Stimulated activated CD8-positive, alpha-beta memory T cell treated with anti-CD3 and anti-CD28 coated beads, Interleukin-4, amount 100 ng/mL, for 48 hours (primary cell): ENCODE results near the gene SEMA3G.
A peak's percentile ranks its signal among the peaks of the same experiment; 100 is the strongest.

Experiments used
- DNase-seq: peaks from one replicate; pipeline ENCODE4 v3.0.0-alpha.2; 2020

SEMA3G gene

DNA sequence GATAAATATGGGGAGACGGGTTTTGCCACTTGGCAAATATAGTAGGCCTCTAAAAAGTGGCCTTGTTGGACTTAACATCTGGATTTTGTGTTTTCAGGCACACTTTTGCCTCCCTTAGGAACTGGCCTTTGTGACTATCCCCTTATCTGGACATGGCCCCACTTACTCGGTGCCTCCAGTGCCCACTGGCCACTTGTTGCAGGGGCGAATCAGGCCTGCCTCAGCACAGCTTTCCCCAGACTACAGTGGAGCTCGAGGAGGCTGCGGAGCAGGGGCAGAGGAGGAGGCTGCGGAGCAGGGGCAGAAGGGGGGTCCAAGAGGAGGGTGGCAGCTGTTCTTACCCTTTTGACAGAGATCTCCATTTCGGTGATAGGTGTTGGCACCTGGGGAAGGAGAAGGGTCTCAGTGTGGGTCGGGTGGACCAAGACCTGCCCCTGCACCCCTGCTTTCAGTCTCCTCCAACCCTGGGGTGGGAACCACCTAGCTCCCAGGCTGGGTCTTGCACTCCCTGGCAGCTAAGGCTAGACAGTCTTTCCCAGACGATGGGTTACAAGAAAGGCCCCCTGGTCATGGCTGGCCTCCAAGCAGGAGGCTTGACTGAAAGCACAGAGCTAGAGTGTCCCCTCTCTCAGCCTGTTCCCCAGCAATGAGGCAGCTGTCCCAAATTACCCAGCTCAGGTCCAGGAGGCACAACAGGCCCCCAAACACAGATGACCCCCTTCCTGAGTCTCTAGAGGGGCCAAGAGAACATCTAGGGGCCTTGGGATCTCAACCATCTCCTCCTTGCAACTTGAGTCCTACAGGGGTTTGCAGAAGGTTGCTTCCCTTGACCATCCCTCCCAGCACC is 6.1 kb downstream of the SEMA3G start:
- no peak for DNase-seq

DNA sequence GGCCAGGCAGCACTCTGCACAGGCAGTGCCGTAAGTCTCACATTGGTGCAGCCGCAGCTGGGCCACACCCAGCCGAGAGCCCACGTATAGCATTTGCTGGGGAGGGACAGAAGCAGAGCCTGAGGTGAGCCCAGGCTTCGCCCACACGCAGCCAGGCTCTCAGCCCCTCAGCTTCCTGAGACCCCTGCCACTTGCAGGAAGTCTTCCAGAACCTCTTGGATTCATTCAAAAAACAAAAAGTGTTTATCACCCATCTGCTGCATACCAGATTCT is 6.9 kb downstream of the SEMA3G start:
- DNase-seq: no peak

DNA sequence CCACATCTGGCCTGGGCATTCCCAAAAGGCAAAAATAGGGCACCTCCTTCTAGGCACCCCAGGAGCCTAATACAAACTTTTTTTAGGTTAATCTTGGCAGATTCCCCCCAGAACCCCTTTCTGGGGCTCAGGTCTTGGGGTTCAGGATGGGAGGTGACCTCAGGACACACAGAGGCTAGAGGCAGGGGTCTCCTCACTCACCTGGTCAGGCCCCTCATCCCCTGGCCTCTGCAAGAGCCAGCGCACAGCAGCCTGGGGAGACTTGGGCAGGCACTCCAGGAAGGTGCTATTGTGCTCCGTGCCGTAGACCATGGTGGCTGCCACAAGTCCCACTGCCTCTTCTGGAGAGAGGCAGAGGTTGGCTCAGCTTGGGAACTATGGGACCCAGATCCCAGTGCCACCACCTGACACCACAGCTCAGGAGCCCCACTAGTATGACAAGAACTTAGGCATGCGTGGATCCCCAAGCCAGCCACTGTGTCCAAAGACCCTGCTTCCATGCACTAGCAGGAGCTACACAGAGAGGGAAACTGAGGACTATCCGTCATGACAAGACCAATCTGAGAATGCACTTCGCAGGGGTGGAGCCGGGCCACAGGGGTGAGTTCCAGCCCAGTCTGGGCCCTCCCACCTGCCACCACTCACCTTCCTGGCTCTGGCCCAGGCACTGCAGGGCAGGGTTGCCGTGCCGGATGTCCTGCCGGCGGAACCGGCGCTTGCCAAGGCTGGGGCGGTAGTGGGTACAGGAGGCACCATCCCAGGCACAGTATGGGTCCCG is 7.4 kb downstream of the SEMA3G start:
- no peak for DNase-seq

DNA sequence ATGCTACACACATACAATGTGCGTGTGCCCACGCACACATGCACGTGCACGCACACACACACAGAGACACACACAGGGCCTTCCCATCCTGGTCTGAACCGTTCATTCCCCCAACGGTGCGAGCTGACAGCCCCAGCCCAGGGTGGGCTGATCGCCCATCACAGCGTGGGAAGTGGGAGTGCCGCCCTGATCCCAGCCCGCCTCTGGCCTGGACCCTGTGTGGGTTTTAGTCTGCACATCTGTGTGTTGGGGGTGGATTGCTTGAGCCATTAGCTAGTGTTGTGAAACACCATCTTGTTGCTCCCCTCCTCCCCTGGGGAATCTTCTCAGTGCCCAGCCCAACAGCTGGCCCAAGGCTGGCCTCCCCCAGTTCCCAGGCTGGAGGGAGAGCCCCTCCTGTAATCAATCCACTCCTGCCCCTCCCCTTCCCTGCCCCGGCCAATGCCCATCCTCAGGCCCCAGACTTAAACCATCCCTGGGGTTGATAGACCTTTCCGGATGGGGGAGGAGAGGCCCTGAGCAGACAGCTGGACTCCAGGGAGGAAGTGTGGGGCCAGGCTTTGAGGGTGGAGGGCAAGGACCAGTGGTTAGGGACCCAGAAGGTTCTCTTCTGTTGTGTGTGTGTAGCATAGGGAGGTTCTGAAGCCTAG is 8.3 kb downstream of the SEMA3G start:
- DNase-seq: no peak

DNA sequence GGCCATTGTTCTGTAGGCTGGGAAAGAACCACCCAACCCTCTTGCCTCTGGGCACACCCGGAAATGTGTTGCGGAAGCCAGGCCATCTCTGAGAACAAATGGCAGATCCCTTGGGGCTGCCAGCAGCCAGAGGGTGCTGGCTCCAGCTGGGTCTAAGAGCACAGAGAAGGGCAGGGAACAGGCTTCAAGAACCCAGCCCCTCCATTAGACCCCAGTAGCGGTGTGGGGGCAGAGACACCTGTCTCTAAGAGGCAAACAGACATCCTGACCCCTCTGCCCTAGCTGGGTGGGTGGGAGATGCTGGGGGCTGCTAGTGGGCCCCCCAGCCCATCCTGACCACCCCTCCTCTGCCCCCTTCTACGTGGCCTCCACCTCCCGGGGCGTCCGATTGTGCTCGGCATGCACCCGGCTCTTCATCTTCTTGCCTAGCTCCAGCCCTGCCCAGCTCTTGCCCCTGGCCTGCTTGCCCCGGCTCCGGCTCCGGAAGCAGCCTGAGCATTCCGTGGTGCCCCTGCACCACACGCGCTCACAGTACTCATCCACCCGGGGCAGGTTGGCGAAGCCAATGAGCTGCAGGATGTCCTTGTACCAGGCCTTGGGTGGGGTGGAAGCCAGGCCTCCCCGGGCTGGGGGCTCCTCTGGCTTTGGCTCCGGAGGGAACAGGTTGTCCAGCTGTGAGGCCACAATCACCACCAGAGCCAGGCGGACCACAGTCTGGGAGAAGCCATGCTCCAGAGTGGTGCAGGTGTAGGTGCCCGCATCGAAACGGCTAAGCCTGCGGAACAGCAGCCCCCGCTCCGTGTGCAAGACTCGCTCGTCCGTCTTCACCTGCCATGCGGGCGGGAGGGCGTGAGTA is 9.4 kb downstream of the SEMA3G start:
- no peak for DNase-seq

DNA sequence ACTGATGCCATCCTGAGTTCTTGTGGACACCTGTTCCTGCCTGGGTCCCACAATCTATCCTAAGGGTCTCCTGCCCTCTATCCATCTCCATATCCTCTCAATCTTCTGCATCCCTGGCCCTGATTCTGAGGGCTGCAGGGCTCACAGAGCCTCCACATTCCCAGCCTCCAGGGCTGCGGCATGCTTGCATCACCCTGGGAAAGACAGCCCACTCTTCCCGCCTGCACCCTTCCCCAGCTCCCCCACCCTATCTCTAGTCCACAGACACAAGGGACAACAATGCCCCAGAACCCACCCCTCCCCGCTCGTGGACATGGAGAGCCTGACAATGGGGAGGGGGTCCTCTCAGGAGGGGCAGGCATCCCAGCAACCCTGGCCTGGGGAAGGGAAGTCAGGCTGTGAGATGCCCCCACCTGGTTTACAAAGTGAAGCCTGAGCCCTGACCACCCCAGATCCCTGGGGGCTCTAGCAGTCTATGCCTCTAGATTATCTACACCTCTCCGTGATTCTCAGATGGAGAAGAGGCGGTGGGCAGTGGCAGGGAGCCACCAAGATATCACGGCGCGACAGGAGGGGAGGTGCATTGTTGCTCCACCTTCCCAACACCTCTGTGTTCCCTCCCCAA is 10.3 kb downstream of the SEMA3G start:
- no peak for DNase-seq

DNA sequence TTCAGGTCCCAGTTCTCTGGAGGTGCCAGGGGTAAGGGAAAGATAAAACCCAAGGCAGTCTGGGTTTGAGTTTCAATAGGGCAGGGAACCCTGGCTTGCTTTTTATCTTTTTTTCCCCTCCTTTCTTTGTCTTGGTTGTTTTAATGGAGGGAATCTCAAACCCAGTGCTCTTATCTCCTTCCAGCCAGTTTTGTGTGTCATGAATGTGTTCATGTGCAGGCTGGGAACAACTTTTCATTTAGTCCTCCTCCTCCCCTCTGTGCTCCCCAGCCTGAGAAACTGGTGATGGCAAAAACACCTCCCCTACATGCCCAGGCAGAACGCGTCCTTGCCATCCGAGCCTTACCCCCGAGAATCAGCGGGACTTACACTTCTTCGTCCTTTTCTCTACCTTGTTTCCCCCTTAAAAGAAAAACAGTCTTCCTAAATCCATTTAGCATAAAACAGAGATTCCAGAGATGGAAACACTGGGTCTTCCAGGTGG is 10.9 kb downstream of the SEMA3G start:
- no peak for DNase-seq

DNA sequence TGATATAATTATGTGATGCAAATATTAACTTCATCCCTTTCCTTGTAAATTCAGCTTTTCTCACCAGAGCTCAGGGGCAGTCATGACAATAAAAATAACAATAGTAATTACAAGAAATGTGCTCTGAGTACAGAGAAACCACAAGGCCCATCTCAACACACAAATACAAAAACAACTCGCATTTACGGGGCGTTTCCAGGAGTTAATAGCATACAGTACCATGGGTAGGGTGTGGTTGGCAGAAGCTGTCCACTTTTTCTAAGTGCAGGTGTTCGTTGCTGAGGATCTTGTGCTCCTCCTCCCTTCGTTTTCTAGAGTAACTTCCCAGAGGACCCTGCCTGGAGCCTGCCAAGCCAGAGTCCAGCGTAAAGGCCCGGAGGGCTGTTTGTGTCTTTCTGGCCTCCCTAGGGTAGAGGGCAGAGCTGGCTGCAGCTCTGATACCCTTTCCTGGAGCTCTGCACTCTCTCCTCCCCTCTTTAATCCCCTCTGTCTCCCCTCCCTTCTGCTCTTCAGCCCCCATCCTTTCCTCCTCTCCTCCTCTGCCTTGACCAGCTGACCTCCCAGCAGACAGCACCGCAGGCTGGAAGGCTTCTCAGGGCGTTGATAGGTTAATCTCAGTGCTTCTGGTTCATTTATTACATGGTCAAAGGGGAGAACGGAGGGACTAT is 11.4 kb downstream of the SEMA3G start:
- DNase-seq: no peak

DNA sequence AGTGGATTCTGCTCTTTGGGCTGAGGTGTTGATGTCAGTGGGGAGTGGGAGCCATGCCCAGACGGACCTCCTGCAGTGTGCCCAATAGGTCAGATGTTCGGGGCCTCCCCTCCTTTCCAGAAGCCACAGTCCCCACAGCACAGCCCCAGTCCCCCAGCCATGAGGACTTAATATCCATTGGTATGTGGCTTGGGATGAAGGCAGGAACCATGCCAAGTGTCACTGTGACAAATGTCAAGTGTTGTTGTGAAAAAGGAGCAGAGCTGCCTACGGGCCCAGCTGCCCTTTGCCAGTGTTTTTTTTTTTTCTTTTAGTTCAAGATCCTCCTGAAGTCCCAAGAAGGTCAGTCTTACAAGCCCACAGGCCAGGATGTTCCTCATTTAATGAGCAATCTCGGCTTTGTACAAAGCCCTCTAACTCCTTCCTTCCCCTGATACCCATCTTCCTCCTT is 12.2 kb downstream of the SEMA3G start:
- no peak for DNase-seq

DNA sequence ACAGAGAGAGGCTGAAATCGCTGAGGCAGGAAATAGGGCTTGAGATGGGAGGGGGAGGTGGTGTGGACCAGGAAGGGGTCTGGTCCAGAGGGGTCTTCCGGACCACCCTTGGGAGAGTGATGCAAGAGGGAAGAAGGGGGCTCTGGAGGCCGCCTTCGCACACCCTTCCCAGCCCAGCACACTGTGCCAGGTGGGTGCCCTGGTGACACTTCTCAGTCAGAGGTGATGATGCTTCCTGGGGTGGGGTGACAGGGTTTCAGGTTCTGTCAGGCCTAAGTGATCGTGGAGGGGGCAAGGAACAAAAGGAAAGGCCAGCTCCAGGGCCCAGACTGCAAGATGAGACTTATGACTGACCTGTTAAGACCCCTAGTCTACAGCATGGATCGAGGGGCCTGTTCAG is 12.7 kb downstream of the SEMA3G start:
- DNase-seq: no peak

DNA sequence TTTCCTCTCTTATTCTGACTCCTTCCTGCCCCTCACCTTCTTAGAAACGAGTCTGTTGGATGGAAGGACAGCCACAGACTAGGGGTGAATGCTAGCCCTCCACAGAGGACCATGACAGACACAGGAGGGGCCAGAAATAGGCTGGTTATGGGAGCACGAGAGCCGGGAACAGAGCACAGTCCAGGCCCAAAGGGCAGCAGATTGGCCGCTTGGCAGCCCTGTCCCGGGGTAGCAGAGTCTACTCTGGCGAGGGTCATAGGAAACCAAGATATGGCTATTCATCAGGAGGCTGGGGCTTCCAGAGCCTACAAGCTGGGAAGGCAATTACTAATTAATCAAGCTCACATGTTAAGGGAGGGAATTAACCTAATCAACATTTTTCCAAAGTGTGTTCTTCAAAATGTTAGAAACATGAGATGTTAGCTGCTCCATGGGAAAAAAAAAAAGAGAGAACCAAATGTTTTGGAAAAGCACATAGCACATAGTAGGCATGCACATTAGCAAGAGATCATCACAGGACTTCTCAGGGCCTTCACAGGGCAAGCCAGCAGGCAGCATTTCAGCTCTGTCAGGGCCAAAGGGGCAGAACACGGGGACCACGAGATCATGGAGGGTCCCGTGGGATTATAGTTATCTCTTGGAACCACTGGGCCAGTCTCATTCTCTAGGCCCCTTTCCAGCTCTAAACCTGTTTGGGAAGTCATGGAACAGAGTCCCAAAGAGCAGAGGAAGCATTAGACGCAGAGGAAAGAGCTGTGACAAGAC is 13.3 kb downstream of the SEMA3G start:
- no peak for DNase-seq

DNA sequence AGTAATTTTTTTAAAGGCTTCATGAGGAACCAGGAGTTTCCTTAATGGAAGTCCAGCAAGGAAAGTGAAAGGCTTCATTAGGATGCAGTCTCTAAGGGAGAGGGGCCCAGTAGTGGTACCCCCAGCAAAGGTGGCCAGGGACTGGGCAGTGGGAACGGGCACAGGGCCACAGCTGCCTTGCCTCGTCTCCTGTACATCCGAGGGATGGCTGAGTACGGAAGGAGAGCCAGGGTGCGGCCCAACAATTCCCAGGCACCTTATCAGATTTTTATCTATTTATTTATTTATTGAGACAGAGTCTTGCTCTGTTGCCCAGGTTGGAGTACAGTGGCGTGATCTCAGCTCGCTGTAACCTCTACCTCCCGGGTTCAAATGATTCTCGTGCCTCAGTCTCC is 14.5 kb downstream of the SEMA3G start:
- no peak for DNase-seq

DNA sequence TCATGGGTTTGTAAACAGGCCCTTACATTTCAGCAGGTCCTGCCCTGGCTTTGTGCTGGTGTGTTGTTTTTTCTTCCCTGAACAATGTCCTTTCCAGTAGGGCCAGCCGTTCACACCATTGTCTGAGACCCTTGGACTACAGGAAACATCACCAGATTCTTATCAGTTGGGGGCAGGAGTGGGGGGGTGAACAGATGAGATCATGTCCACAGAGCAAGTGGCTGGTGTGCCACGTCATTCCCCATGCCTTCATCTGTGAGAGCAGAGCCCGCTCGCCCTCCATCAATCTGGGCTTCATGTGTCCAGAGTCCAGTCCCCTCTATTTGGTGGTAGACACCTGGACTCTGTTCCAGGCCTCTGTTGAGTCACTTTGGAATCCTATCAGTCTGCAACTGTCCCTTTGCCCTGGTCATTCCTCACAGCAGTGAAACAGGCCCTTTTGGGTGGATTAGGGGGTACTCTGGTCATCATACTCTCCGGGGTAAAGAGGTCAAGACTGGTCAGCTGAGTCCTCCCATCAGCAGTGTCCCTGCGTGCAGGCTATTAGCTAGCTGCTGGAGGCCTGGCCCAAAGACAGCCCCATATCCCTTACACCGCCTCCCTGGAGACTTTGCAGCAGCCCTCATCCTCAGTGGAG is 15.0 kb downstream of the SEMA3G start:
- no peak for DNase-seq

DNA sequence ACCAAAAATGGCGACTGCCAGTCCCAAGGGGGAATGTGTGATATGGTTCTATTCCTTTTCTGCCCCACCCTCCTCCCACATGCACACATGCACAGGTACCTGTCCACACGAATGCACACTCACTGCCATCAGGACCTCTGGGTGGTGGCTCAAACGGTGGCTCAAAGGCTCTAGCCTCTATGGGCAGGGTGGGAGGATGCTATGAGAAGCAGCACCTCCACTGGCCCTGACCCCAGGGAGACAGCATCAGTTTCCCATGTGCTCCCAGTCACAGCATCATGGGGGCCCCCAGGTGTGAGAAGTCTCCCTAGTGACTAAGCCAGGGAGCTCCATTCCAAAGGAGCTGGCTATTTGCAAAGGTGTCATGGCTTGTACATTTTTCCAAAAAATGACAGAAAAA is 15.9 kb downstream of the SEMA3G start:
- DNase-seq: no peak

DNA sequence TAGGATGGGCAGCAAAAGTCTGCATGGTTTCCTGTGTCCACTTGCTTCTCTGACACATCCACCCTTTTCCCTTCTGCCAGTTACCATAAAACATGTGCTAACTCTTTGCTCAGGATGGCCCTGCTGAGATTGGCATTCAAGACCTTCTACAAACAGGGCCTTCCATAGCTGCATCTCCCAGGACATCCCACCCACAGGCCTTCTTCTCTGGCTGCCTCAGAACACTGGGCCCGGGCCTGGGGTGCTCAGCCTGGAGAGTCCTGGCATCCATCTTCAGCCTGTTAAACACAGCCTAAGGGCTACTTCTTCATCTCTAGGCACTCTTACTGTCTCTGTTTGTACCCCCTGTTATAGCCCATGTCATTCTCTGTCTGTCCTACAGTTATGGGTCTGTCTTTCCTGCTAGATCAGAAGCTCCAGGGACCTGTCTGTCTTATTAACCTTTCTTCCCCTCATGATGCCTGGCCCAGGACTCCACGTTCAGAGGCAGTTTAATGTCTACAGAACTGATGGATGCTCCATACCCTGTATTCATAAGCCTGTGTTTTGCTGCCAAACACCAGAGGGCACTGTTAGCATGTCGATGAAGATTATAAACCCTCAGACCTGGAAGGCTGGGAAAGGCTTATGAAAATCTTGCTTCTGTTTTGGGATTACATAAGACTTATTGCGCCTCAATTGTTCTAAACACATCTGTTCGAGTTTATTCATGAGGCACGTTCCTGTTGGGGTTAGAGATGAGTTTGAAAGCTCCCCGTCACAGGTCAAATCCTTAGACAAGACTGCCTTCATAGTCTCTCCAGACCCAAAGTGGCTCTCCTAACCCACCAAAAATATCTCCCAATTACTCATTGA is 16.5 kb downstream of the SEMA3G start:
- peak; percentile 42 for DNase-seq

DNA sequence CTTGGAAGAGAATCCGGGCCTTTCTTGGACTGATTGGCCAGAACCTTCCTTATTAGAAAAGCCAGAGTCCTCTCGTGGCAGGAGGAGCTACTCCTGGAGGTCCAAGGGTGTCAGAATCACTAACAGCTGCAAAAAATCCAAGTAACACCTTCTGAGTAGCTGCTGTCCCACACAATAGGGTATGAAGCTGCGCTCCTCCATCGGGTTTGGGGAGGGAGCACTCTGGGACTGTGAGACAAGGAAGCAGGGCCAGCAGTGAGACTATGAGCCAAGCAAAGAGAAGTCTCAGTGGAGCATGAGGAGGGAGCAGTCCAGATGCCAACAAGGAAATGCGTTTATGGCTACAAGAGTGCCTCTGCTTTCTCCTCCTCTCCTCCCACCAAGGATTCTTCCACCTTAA is 21.7 kb downstream of the SEMA3G start:
- DNase-seq: no peak

DNA sequence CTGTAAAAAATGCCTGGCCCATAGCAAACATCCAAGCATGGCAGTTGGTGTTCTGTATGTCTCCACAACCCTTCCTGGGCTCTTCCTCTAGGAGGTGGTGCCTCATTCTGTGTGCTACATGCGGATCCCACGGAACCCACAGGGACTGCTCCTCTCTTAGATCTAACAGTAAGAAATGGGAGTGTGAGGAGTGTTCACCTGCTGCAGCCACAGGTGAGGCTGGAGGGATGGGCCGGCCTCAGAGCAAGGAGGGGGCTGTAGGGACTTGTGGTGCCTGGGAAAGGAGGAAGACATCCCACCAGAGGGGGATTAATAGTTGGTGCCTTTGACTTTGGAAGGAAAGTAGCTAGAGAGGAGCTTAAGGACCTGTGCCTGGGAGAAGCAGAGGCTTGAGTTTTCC is 22.2 kb downstream of the SEMA3G start:
- no peak for DNase-seq

DNA sequence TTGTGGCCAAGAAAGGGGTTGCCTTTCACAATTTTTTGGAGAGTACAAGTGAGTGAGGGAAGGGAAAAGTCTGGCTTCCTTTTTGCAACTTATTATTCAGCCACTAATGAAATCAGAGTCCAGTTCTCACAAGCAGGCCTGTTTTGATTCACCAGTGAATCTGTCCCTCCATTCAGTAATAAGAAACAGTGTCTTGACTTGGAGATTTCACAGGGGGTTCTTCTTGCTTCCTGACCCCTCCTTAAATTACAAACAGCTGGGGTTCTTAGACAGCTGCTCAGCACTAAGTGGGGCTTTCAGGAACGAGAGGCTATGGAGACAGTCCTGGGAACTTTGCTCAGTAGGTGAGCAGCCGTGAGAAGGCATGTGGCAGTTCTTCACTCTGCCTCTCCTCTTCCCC is 24.5 kb downstream of the SEMA3G start:
- no peak for DNase-seq

DNA sequence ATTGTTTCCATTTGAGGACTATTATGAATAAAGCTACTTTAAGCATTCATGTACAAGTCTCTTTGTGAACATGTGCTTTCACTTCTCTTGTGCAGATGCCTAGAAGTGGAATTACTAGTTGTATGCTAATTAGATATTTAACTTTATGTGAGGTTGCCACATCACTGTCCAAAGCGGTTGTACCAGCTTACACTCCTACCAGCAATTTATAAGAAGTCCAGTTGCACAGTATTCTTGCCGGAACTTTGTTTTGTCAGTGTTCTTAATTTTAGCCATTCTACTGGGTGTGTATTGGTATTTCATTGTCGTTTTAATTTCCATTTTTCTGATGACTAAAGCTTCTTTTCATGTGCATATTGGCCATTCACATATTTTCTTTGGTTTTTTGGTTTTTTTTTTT is 29.1 kb downstream of the SEMA3G start:
- no peak for DNase-seq

DNA sequence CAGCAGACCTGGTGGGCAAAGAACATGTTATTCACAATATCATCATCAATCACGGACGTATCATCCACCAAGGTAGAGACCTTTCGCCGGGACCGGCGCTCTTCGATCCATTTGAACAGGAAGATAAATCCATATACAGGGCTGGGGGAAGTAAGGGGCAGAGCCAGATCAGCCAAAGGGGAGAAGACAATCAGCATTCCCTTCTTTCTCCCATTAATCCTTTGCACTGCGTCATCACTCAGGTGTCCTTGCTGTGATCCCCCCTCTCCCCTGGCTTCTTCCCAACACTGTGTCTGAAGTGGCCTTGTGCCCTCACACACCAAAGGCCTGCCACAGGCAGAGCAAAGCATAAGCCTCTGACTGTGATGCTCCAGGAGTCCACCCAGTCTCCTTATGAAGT is 36.4 kb downstream of the SEMA3G start:
- DNase-seq: no peak
